ENCODE measurements around the gene CAMK2A.
"Not testable (repeated sequence)": the region's sequence is repeated elsewhere in the genome, so short reads cannot be mapped to it uniquely, and the experiment has no call there.

CAMK2A gene

DNA sequence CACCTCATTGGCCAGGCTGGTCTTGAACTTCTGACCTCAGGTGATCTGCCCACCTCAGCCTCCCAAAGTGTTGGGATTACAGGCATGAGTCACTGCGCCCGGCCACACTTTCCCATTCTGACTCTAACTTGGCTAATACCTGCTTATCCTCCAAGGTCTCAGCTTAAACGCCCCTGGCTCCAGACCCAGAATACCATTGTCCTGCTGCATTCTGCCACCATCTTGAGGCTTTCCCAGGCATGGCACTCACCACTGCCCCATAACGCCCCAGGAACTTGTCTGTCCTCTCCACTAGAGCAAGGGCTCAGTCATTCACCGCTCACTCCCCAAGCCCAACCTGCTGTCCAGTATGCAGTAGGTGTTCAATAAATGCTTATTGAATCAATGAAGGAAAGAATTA, 39.8 kb downstream of the CAMK2A start:
- DNase-seq, result no peak

- DNase-seq, result no peak
Measured at GRCh38 chr5:150248946-150249345, 40.6 kb downstream of the CAMK2A start.

GRCh38 chr5:150248493-150248892, 41.1 kb downstream of the CAMK2A start:
- DNase-seq, result not testable (repeated sequence)

- no peak for DNase-seq
Measured at GRCh38 chr5:150247726-150248125, 41.8 kb downstream of the CAMK2A start.

GRCh38 chr5:150246835-150247234, 42.7 kb downstream of the CAMK2A start:
- no peak for DNase-seq

- no peak for DNase-seq
Measured at GRCh38 chr5:150246429-150246828, 43.1 kb downstream of the CAMK2A start.

DNA sequence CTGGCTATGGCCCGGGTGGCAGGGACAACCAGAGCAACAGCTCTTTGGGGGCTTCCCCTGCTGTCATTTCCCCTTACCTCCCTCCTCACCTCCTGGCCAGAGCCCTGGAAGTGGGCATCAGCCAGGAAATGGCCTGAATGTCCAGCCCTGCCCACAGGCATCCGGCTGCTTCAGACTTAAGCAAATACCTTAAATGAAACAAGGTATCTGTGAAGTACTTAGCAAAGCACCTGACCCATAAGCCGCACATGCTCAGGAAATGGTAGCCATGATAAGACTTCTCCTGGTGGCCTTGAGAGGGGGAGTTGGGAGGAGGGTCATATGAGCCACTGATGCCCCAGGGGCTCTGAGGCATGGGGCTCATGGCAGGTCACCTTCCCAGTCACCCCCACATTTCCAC, 43.8 kb downstream of the CAMK2A start:
- no peak for DNase-seq

GRCh38 chr5:150245111-150245789, 44.3 kb downstream of the CAMK2A start:
- DNase-seq, result no peak

DNA sequence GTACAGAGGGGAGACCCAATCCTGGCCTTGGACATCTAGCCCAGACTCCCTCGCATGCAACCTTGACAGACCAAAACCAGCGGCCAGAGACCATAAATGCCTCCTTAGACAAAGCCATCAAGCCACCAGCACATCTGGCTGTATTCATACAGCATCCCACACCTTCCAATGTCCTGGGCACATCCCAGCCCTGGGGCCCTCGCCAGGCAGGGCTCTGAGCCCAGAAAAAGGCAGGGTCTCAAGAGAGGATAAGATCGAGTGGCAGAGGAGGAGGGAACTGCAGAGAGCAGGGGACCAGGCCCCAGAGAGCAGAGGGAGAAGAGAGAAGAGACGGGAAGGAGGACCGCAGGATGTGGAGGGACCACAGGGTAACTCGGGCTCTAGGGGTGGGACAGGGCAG, 45.4 kb downstream of the CAMK2A start:
- DNase-seq, result no peak

DNA sequence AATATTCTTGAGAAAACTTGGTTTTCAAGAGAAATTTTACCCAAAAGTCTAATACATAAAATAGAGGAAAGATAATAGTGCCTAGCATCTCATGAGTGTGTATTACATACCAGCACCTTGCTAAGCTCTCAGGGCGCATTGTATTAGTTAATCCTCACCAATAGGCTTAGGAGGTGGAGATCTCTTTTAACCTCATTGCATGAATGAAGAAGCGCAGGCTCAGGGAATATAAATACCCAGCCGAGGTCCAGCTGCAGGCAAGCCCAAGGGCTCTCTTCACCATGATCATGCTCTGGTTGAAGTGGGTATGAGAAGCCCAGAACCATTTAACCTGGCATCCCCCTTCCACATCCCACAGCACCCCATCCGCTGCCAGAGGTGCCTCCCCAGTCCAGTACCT, 46.0 kb downstream of the CAMK2A start:
- no peak for DNase-seq

DNA sequence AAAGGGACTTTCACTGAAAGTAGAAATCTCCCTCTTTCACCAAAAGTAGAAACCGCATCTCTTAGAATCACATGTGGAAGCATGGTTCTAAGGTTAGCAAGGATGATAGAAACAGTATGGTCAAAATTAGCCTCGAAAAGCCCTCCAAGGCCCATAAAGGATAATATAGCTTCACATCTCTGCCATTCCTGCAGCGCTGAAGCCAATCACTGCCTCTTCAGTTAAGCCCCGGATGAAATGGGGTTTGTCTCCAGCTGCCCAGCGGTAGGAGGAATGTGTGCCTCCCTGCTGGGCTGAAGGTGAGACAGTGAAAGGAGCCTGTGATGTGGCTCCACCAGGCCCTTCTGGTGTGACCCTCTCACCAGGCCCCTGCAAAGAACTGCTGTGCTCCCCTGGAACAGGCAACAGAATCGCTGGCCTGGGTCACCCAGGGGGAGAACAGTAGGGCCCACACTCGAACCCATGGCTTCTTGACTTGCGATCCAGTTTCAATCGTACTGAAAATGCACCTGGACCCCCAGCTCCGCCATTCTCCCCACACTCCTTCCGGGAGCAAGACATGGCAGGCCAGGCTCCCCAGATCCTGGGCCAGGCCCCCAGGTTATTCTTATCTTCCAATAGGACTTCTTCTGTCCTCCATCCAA, 47.2 kb downstream of the CAMK2A start:
- DNase-seq, result no peak

GRCh38 chr5:150241298-150242160, 48.0 kb downstream of the CAMK2A start:
- DNase-seq, result no peak

- no peak for DNase-seq
Measured at GRCh38 chr5:150239794-150240122, 49.8 kb downstream of the CAMK2A start.

- no peak for DNase-seq
Measured at GRCh38 chr5:150239099-150239793, 50.3 kb downstream of the CAMK2A start.

- DNase-seq, result no peak
Measured at GRCh38 chr5:150238646-150239045, 50.9 kb downstream of the CAMK2A start.

DNA sequence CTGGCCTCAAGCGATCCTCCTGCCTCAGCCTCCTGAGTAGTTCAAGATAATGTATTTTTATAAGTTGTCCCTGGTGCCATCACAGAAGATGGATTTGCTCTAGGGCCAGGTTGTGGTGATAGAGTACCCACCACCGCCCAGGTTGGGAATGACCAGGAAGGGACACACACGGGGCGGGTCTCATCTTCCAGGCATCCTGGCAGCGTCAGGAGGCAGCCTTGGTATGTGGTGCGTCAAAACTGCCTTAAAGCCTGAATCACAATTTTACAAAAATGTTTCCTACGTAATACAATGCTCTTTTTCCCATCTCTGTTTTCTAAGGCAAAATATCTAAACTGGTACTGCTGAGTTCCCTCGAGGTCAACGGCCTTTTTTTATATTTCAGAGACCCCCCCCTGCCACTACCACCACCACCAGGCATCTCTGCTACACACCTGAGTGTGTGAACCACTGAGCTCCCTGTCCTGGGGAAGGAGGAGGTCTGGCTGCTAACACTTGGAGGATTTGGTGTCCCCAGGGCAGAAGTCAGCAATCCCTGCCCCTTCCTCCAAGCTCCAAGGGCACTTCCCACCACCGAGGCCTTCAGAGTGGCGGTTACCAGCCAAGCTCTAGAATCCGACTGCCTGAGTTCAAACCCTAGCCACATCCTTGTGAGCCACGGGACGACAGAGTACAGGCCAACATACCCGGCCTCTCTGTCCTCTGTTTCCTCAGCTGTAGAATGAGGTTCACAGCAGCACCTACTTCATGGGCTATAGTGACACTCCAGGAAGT, 52.4 kb downstream of the CAMK2A start:
- no peak for DNase-seq

- no peak for DNase-seq
Measured at GRCh38 chr5:150236313-150236712, 53.3 kb downstream of the CAMK2A start.

- DNase-seq, result no peak
Measured at GRCh38 chr5:150235500-150235854, 54.1 kb downstream of the CAMK2A start.

- DNase-seq, result no peak
Measured at GRCh38 chr5:150234576-150235499, 54.7 kb downstream of the CAMK2A start.

DNA sequence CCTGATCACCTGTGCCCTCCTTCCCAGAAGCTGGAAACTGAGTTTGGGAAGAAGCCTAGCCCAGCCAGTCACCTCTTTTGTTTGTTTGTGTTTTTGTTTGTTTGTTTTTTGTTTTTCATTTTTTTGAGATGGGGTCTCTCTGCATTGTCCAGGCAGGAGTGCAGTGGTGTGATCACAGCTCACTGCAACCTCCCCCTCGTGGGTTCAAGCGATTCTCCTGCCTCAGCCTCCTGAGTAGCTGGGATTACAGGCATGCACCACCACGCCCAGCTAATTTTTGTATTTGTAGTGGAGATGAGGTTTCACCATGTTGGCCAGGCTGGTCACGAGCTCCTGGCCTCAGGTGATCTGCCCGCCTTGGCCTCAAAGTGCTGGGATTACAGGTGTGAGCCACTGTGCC, 55.9 kb downstream of the CAMK2A start:
- DNase-seq, result not testable (repeated sequence)

- no peak for DNase-seq
Measured at GRCh38 chr5:150230842-150231241, 58.7 kb downstream of the CAMK2A start.

GRCh38 chr5:150229571-150229970, 60.0 kb downstream of the CAMK2A start:
- DNase-seq, result no peak
